H1 (cell line): ENCODE data around the gene HELT. TPM values are rescaled to one million over a fixed set of nuclear protein-coding genes. Genes with fewer than 3 reads are reported as not detected.

ENCODE experiments used
- ASH2L ChIP-seq: fragments of 200-600, 300-600 bp; sonication (generic); IDR thresholded peaks from one replicate; pipeline ENCODE4 v1.7.1; 2017; ENCODE audit warnings: low read length
- BCL11A ChIP-seq, 2 experiments: IDR thresholded peaks; one replicate each; pipeline ENCODE4 v1.6.1; 2011; ENCODE audit warnings: low read depth in 2 of 2, low read length in 2 of 2, mild to moderate bottlenecking in 2 of 2
- BRCA1 ChIP-seq: IDR thresholded peaks from 2 replicates; pipeline ENCODE4 v1.6.1; 2012; ENCODE audit warnings: low read depth, low read length, improper control_type of control experiment
- EGR1 ChIP-seq: IDR thresholded peaks from 2 replicates; pipeline ENCODE4 v1.6.1; 2011; ENCODE audit warnings: low read depth, low read length, borderline replicate concordance
- EZH2 ChIP-seq: fragments of 200-600 bp; sonication (generic); IDR thresholded peaks from 2 replicates; pipeline ENCODE4 v1.7.1; 2012; ENCODE audit warnings: low read depth, mild to moderate bottlenecking, moderate library complexity, low read length, inconsistent platforms; ENCODE audit not compliant: severe bottlenecking
- GTF2F1 ChIP-seq: IDR thresholded peaks from 2 replicates; pipeline ENCODE4 v1.6.1; 2012; ENCODE audit warnings: low read depth, low read length, improper control_type of control experiment, borderline replicate concordance
- JUND ChIP-seq: IDR thresholded peaks from 2 replicates; pipeline ENCODE4 v1.6.1; 2011; ENCODE audit warnings: mild to moderate bottlenecking, improper control_type of control experiment, low read length
- KDM5A ChIP-seq: fragments of 200-600 bp; IDR thresholded peaks from 2 replicates; pipeline ENCODE4 v1.7.1; 2012; ENCODE audit warnings: mild to moderate bottlenecking, low read length, inconsistent platforms, mixed read lengths
- POLR2A ChIP-seq, 2 experiments: IDR thresholded peaks; 1 replicate in 1 of 2; 2 replicates in 1 of 2; pipeline ENCODE4 v1.6.1; 2011; ENCODE audit warnings: low read depth in 2 of 2, low read length in 2 of 2, mild to moderate bottlenecking in 2 of 2; ENCODE audit errors: control extremely low read depth in 1 of 2
- RNF2 ChIP-seq: fragments of 200-900, 300-1000 bp; sonication (generic); IDR thresholded peaks from 2 replicates; pipeline ENCODE4 v1.7.1; 2016; ENCODE audit warnings: borderline replicate concordance, low read depth, mild to moderate bottlenecking, antibody characterized with exemption, low read length; ENCODE audit not compliant: poor library complexity, severe bottlenecking; ENCODE audit errors: missing control alignments
- SIX5 ChIP-seq: IDR thresholded peaks from 2 replicates; pipeline ENCODE4 v1.6.1; 2011; ENCODE audit warnings: mild to moderate bottlenecking, low read depth, low read length
- SP1 ChIP-seq: IDR thresholded peaks from 2 replicates; pipeline ENCODE4 v1.6.1; 2011; ENCODE audit warnings: low read depth, low read length
- polyA plus RNA-seq, 7 experiments: library from polyadenylated mRNA; depleted of rRNA in 3 of 7; stranded (reverse) in 5 of 7; unstranded in 2 of 7; fragments of >200 nt in 5 of 7; fragments of 200-250 nt in 2 of 7; gene quantifications; 1 replicate in 5 of 7; 2 replicates in 1 of 7; 4 replicates in 1 of 7; pipeline versions ENCODE4 v1.2.1 to v1.2.3, GENCODE V29; 2011 to 2013; ENCODE audit warnings: missing spikeins in 2 of 7, mixed read lengths in 2 of 7
- total RNA-seq: library from RNA; stranded (reverse); fragmentation: NEBNext Ultra II Directional; extraction: Animal tissue kit (Norgen Biotek cat#: 25700); gene quantifications from 2 replicates; pipeline ENCODE4 v1.2.1, GENCODE V29; 2021
- TF ChIP-seq, protein P1 (sequence below): fragments of 300-600 bp; sonication (generic); IDR thresholded peaks from 2 replicates; pipeline ENCODE4 v1.7.1; 2012; ENCODE audit warnings: low read length, moderate library complexity, mild to moderate bottlenecking, inconsistent platforms; ENCODE audit not compliant: insufficient replicate concordance

Gene HELT
- total and polyA plus RNA-seq, 2 of the 8 experiments (the other 6 are each of a cell fraction or from before 2014, with no cell fraction given): 0.32 to 0.35 TPM

DNA sequence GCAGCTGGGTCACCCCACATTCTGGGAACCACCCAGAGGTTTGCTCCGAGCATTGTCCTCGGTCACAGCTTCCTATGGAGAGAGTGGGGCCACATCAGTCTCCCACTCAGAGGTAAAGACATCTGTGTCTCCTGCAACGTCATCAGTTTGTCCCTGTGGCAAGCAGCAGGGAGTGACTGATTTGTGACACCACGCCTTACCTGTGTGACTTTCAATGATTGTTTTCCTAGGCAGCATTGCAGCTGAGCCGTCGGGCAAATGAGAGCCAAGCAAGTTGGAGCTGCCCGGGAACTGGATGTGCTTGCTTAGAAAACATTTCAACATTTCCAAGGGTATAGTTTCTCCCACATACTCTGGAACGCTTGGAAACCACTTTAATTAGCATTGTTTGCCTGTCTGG, 29.7 kb upstream of the HELT start (continued):
- TF ChIP-seq, protein P1, sequence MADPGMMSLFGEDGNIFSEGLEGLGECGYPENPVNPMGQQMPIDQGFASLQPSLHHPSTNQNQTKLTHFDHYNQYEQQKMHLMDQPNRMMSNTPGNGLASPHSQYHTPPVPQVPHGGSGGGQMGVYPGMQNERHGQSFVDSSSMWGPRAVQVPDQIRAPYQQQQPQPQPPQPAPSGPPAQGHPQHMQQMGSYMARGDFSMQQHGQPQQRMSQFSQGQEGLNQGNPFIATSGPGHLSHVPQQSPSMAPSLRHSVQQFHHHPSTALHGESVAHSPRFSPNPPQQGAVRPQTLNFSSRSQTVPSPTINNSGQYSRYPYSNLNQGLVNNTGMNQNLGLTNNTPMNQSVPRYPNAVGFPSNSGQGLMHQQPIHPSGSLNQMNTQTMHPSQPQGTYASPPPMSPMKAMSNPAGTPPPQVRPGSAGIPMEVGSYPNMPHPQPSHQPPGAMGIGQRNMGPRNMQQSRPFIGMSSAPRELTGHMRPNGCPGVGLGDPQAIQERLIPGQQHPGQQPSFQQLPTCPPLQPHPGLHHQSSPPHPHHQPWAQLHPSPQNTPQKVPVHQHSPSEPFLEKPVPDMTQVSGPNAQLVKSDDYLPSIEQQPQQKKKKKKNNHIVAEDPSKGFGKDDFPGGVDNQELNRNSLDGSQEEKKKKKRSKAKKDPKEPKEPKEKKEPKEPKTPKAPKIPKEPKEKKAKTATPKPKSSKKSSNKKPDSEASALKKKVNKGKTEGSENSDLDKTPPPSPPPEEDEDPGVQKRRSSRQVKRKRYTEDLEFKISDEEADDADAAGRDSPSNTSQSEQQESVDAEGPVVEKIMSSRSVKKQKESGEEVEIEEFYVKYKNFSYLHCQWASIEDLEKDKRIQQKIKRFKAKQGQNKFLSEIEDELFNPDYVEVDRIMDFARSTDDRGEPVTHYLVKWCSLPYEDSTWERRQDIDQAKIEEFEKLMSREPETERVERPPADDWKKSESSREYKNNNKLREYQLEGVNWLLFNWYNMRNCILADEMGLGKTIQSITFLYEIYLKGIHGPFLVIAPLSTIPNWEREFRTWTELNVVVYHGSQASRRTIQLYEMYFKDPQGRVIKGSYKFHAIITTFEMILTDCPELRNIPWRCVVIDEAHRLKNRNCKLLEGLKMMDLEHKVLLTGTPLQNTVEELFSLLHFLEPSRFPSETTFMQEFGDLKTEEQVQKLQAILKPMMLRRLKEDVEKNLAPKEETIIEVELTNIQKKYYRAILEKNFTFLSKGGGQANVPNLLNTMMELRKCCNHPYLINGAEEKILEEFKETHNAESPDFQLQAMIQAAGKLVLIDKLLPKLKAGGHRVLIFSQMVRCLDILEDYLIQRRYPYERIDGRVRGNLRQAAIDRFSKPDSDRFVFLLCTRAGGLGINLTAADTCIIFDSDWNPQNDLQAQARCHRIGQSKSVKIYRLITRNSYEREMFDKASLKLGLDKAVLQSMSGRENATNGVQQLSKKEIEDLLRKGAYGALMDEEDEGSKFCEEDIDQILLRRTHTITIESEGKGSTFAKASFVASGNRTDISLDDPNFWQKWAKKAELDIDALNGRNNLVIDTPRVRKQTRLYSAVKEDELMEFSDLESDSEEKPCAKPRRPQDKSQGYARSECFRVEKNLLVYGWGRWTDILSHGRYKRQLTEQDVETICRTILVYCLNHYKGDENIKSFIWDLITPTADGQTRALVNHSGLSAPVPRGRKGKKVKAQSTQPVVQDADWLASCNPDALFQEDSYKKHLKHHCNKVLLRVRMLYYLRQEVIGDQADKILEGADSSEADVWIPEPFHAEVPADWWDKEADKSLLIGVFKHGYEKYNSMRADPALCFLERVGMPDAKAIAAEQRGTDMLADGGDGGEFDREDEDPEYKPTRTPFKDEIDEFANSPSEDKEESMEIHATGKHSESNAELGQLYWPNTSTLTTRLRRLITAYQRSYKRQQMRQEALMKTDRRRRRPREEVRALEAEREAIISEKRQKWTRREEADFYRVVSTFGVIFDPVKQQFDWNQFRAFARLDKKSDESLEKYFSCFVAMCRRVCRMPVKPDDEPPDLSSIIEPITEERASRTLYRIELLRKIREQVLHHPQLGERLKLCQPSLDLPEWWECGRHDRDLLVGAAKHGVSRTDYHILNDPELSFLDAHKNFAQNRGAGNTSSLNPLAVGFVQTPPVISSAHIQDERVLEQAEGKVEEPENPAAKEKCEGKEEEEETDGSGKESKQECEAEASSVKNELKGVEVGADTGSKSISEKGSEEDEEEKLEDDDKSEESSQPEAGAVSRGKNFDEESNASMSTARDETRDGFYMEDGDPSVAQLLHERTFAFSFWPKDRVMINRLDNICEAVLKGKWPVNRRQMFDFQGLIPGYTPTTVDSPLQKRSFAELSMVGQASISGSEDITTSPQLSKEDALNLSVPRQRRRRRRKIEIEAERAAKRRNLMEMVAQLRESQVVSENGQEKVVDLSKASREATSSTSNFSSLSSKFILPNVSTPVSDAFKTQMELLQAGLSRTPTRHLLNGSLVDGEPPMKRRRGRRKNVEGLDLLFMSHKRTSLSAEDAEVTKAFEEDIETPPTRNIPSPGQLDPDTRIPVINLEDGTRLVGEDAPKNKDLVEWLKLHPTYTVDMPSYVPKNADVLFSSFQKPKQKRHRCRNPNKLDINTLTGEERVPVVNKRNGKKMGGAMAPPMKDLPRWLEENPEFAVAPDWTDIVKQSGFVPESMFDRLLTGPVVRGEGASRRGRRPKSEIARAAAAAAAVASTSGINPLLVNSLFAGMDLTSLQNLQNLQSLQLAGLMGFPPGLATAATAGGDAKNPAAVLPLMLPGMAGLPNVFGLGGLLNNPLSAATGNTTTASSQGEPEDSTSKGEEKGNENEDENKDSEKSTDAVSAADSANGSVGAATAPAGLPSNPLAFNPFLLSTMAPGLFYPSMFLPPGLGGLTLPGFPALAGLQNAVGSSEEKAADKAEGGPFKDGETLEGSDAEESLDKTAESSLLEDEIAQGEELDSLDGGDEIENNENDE: no peak
- TF ChIP-seq BCL11A (IDR thresholded peaks at IDR 0.05; ENCODE audit: low read depth in 2 of 2, low read length in 2 of 2) (no peak), KDM5A (no peak), BRCA1 (no peak), EGR1 (no peak), SP1 (no peak), RNF2 (no peak), SIX5 (no peak), GTF2F1 (no peak), POLR2A (IDR thresholded peaks at IDR 0.05; ENCODE audit: control extremely low read depth in 1 of 2, low read depth in 2 of 2, low read length in 2 of 2) (no peak), EZH2 (no peak), JUND (no peak), ASH2L (no peak)
